Lung (tissue), 12 donors: ENCODE measurements around the gene FAM83D. TPM values are rescaled to one million over a fixed set of nuclear protein-coding genes. Genes with fewer than 3 reads are reported as not detected.

Experiments used
- ATAC-seq: fragments of 200-7000 bp; cut with Tn5 transposase; one replicate; pipeline ENCODE4 v1.9.1; 2020; ENCODE audit warnings: moderate number of reproducible peaks; ENCODE audit not compliant: insufficient read depth, low FRiP score
- DNase-seq, 3 donors: peaks; one replicate each; pipeline ENCODE4 v3.0.0-alpha.2; 2013 to 2017
- H3K27ac ChIP-seq, 2 donors: one replicate each; pipeline ENCODE4 v1.5.1; 2013; ENCODE audit warnings: mild to moderate bottlenecking in 2 of 2, moderate library complexity in 2 of 2, control low read depth in 1 of 2, inconsistent platforms in 1 of 2, low read depth in 1 of 2, low read length in 1 of 2
- H3K27me3 ChIP-seq, 3 donors: one replicate each; pipeline ENCODE4 v1.5.1; 2013; ENCODE audit warnings: low read length in 2 of 3; ENCODE audit not compliant: control insufficient read depth in 3 of 3, insufficient read depth in 3 of 3
- H3K36me3 ChIP-seq, 4 donors: one replicate each; pipeline ENCODE4 v1.5.1; 2013; ENCODE audit warnings: low read length in 4 of 4, mild to moderate bottlenecking in 1 of 4, moderate library complexity in 1 of 4; ENCODE audit not compliant: control insufficient read depth in 4 of 4, insufficient read depth in 4 of 4
- H3K4me1 ChIP-seq, 5 donors: one replicate each; pipeline ENCODE4 v1.5.1; 2013; ENCODE audit warnings: low read length in 5 of 5, mild to moderate bottlenecking in 2 of 5, moderate library complexity in 1 of 5; ENCODE audit not compliant: control insufficient read depth in 5 of 5, insufficient read depth in 5 of 5
- H3K4me3 ChIP-seq: one replicate; pipeline ENCODE4 v1.5.1; 2013; ENCODE audit warnings: mild to moderate bottlenecking, control low read depth, moderate library complexity
- H3K9ac ChIP-seq, 2 donors: one replicate each; pipeline ENCODE4 v1.5.1; 2013; ENCODE audit warnings: low read length in 2 of 2, control low read depth in 1 of 2; ENCODE audit not compliant: insufficient read depth in 1 of 2
- H3K9me3 ChIP-seq, 4 donors: one replicate each; pipeline ENCODE4 v1.5.1; 2013; ENCODE audit warnings: low read length in 3 of 4, mild to moderate bottlenecking in 1 of 4, moderate library complexity in 1 of 4; ENCODE audit not compliant: control insufficient read depth in 4 of 4, insufficient read depth in 3 of 4
- CTCF ChIP-seq: IDR thresholded peaks from 2 replicates; pipeline ENCODE4 v1.5.1; 2012; ENCODE audit warnings: mild to moderate bottlenecking; ENCODE audit errors: control extremely low read depth, extremely low read depth
- WGBS, 2 donors: extraction: QIAGEN DNeasy Blood & Tissue Kit; methylation state at CpG; one replicate each; pipeline ENCODE4 v1.1.7; 2013; 5-methylcytosine and 5-hydroxymethylcytosine counted together
- polyA plus RNA-seq, 2 donors: library from polyadenylated mRNA; stranded (reverse); fragments of 200-250 nt; gene quantifications; one replicate each; pipeline ENCODE4 v1.2.1, GENCODE V29; 2013
- total RNA-seq, 2 donors: library from RNA; depleted of rRNA in 1 of 2; stranded (reverse); fragments of >200 nt in 1 of 2; gene quantifications; one replicate each; pipeline ENCODE4 v1.2.1, GENCODE V29; 2014 to 2021
- donor health status: control.
- donor health status: control.
- donor health status: Bipolar disorder and iron deficiency.
- donor health status: healthy.
- donor health status: DM: yes; HTN: yes; CAD: no.

Gene FAM83D
- total and polyA plus RNA-seq, 4 donors: 0.94 to 3.6 (median 2.8) TPM

- ATAC-seq: no peak
- Histone ChIP-seq H3K4me1 (peaks cover 0 to 3% (median 0%) of the 10 kb centered on the region in 5 donors), H3K9ac (no peak overlapping the region), H3K36me3 (peaks cover 0 to under 1% (median 0%) of the 10 kb centered on the region in 4 donors), H3K27ac (no peak overlapping the region), H3K27me3 (peaks cover 0 to 17% (median 0%) of the 10 kb centered on the region in 3 donors), H3K4me3 (no peak overlapping the region), H3K9me3 (no peaks in the 10 kb centered on the region)
- no peak for TF ChIP-seq CTCF
- no peak for DNase-seq
- WGBS, 2 donors: 67 to 86% methylated on average over 3 of the region's 3 CpGs
Observed at GRCh38 chr20:38890497-38890818, 35.8 kb upstream of the FAM83D start.

- Histone ChIP-seq H3K27ac (no peak overlapping the region), H3K9ac (no peak overlapping the region), H3K4me1 (peaks cover 0 to 3% (median 0%) of the 10 kb centered on the region in 5 donors), H3K36me3 (peaks cover 0 to 2% (median 0%) of the 10 kb centered on the region in 4 donors), H3K4me3 (no peak overlapping the region), H3K9me3 (no peaks in the 10 kb centered on the region), H3K27me3 (peaks cover 0 to 24% (median 0%) of the 10 kb centered on the region in 3 donors)
- no peak for TF ChIP-seq CTCF
- no peak for ATAC-seq
- 79 to 80% methylated on average over 11 of the region's 11 CpGs for WGBS, 2 donors
- no peak for DNase-seq
Observed at GRCh38 chr20:38892091-38892981, 33.9 kb upstream of the FAM83D start.

GRCh38 chr20:38893056-38893564, 33.1 kb upstream of the FAM83D start:
- Histone ChIP-seq H3K9me3 (no peaks in the 10 kb centered on the region), H3K9ac (no peak overlapping the region), H3K36me3 (peaks cover 0 to 2% (median 0%) of the 10 kb centered on the region in 4 donors), H3K27me3 (peaks cover 0 to 24% (median 0%) of the 10 kb centered on the region in 3 donors), H3K27ac (no peak overlapping the region), H3K4me1 (peaks cover 0 to 3% (median 0%) of the 10 kb centered on the region in 5 donors), H3K4me3 (no peak overlapping the region)
- WGBS, 2 donors: 33 to 57% methylated on average over 6 of the region's 6 CpGs
- no peak for TF ChIP-seq CTCF
- DNase-seq (no peak), ATAC-seq (no peak)
